Measurements from ENCODE around the gene YIPF3.

YIPF3 gene

DNA sequence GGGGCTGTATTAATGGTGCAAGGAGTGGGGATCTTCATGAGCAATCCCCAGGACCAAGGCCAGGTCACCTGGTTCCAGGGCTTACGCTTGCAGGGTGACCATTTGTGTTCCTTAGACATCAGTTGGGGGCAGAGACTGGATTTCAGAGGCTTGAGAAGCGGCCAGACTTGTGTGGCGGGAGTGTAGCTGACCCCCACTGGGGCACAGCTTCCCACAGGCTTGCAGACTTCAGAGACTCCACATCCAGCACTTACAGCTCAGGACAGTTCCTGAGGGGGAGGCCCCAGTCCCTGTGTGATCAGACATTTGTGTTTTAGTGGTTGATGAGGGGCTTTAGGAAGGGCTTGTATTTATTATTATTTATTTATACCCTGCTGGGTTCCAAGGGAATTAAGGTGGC lies 24.1 kb downstream of the YIPF3 start:
- Histone ChIP-seq H3K9ac (ENCODE audit: low read length in 2 of 2) (no peak overlapping the region), H3K27me3 (ENCODE audit: control insufficient read depth in 1 of 2, insufficient read depth in 2 of 2, low read length in 2 of 2) (no peaks in the 10 kb centered on the region), H3K36me3 (ENCODE audit: control insufficient read depth in 2 of 2, insufficient read depth in 2 of 2, low read length in 2 of 2) (peaks cover 0 to 12% of the 10 kb centered on the region in 2 donors), H3K4me3 (ENCODE audit: low read length in 2 of 2) (peak overlapping the region in 1 of 2 donors; percentile 44), H3K9me3 (ENCODE audit: control insufficient read depth in 2 of 2, low read length in 2 of 2) (no peaks in the 10 kb centered on the region), H3K4me1 (ENCODE audit: control insufficient read depth, insufficient read depth, low read length) (peaks cover 44% of the 10 kb centered on the region), H3K27ac (ENCODE audit: low read length) (no peak overlapping the region)

GRCh38 chr6:43491750-43492661 lies 24.7 kb downstream of the YIPF3 start:
- Histone ChIP-seq H3K4me1 (ENCODE audit: control insufficient read depth, insufficient read depth, low read length) (peaks cover 42% of the 10 kb centered on the region), H3K36me3 (ENCODE audit: control insufficient read depth in 2 of 2, insufficient read depth in 2 of 2, low read length in 2 of 2) (peaks cover 0 to 7% of the 10 kb centered on the region in 2 donors), H3K4me3 (ENCODE audit: low read length in 2 of 2) (peak overlapping the region in 1 of 2 donors; percentile 44), H3K9ac (ENCODE audit: low read length in 2 of 2) (peak overlapping the region; percentile 14 to 21), H3K9me3 (ENCODE audit: control insufficient read depth in 2 of 2, low read length in 2 of 2) (no peaks in the 10 kb centered on the region), H3K27ac (ENCODE audit: low read length) (no peak overlapping the region), H3K27me3 (ENCODE audit: control insufficient read depth in 1 of 2, insufficient read depth in 2 of 2, low read length in 2 of 2) (no peaks in the 10 kb centered on the region)

DNA sequence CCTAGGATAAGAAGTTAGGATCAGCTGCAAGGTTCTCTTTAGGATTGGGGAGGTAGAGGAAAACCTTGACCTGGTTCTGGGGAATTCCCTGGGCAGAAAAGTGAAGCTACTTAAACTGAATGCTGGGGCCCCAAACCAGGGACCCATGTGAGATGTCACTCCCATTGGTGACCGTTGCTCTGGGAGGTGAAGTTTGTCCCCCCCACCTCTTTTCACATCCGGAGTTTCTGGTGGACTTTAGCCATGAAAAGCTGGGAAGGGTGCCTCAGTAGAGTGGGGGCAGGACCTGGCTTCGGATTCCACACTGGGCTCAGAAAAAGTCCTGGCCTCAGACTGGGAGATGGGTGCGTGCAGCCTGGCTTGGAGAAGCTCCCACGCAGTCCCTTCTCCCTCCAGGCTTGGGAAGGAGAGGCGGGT lies 26.2 kb downstream of the YIPF3 start:
- H3K9ac ChIP-seq (ENCODE audit: low read length in 2 of 2) = no peak overlapping the region
- peaks cover 30% of the 10 kb centered on the region for H3K4me1 ChIP-seq (ENCODE audit: control insufficient read depth, insufficient read depth, low read length)
- H3K27ac ChIP-seq (ENCODE audit: low read length) = no peak overlapping the region
- no peaks in the 10 kb centered on the region for H3K9me3 ChIP-seq (ENCODE audit: control insufficient read depth in 2 of 2, low read length in 2 of 2)
- no peak overlapping the region for H3K4me3 ChIP-seq (ENCODE audit: low read length in 2 of 2)
- H3K36me3 ChIP-seq (ENCODE audit: control insufficient read depth in 2 of 2, insufficient read depth in 2 of 2, low read length in 2 of 2) = peaks cover 0 to 12% of the 10 kb centered on the region in 2 donors
- no peaks in the 10 kb centered on the region for H3K27me3 ChIP-seq (ENCODE audit: control insufficient read depth in 1 of 2, insufficient read depth in 2 of 2, low read length in 2 of 2)

DNA sequence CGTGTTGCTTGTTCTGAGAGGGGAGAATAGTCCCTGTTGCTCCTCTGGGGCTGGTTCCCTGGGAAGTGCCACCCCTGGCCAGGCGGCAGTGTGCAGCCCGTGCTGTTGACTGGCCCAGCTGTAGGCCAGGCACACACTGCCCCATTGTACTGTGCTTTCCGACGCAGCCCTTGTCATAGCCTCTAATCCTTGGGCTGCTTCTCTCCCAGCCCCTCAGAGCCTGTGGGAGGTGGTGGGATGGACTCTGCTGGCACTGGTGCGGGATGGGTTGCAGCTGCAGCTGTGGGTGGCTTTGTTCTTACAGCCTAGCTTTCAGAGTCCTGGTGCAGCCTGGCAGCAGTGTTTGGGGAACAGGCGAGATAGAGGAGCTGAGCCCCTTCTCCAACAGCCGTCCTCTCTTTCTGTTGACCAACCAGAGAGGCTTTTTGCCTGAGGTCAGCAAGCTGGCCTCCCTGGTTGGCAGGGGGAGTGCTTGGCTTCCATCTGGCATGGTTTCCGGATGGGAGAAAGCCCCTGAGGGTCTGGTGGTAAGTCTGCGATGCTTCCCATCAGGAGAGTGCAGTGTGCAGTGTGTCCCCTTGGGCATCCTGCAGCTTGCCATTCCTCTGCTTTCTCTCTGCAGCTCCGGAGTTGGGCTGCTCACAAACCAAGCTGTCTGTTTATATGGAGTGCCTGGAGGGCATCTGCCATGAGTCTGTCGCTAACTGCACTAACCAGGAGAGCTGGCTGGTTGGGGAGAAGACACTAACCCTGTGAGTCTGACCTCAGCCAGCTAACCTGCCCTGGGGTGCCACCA lies 27.3 kb downstream of the YIPF3 start:
- Histone ChIP-seq H3K9me3 (ENCODE audit: control insufficient read depth in 2 of 2, low read length in 2 of 2) (no peaks in the 10 kb centered on the region), H3K27me3 (ENCODE audit: control insufficient read depth in 1 of 2, insufficient read depth in 2 of 2, low read length in 2 of 2) (no peaks in the 10 kb centered on the region), H3K4me3 (ENCODE audit: low read length in 2 of 2) (no peak overlapping the region), H3K4me1 (ENCODE audit: control insufficient read depth, insufficient read depth, low read length) (peaks cover 30% of the 10 kb centered on the region), H3K9ac (ENCODE audit: low read length in 2 of 2) (no peak overlapping the region), H3K27ac (ENCODE audit: low read length) (no peak overlapping the region), H3K36me3 (ENCODE audit: control insufficient read depth in 2 of 2, insufficient read depth in 2 of 2, low read length in 2 of 2) (peaks cover 0 to 10% of the 10 kb centered on the region in 2 donors)

- H3K27ac ChIP-seq (ENCODE audit: low read length) = no peak overlapping the region
- H3K9me3 ChIP-seq (ENCODE audit: control insufficient read depth in 2 of 2, low read length in 2 of 2) = no peaks in the 10 kb centered on the region
- no peak overlapping the region for H3K9ac ChIP-seq (ENCODE audit: low read length in 2 of 2)
- H3K4me3 ChIP-seq (ENCODE audit: low read length in 2 of 2) = no peak overlapping the region
- peaks cover 27% of the 10 kb centered on the region for H3K4me1 ChIP-seq (ENCODE audit: control insufficient read depth, insufficient read depth, low read length)
- no peaks in the 10 kb centered on the region for H3K27me3 ChIP-seq (ENCODE audit: control insufficient read depth in 1 of 2, insufficient read depth in 2 of 2, low read length in 2 of 2)
- peaks cover 0 to 10% of the 10 kb centered on the region in 2 donors for H3K36me3 ChIP-seq (ENCODE audit: control insufficient read depth in 2 of 2, insufficient read depth in 2 of 2, low read length in 2 of 2)
These were observed 28.0 kb downstream of the YIPF3 start for GRCh38 chr6:43488667-43489276.

GRCh38 chr6:43481591-43482236 lies 35.0 kb downstream of the YIPF3 start:
- no peak overlapping the region for H3K9ac ChIP-seq (ENCODE audit: low read length in 2 of 2)
- H3K4me3 ChIP-seq (ENCODE audit: low read length in 2 of 2) = no peak overlapping the region
- no peaks in the 10 kb centered on the region for H3K27me3 ChIP-seq (ENCODE audit: control insufficient read depth in 1 of 2, insufficient read depth in 2 of 2, low read length in 2 of 2)
- peaks cover 15% of the 10 kb centered on the region for H3K4me1 ChIP-seq (ENCODE audit: control insufficient read depth, insufficient read depth, low read length)
- no peak overlapping the region for H3K27ac ChIP-seq (ENCODE audit: low read length)
- H3K36me3 ChIP-seq (ENCODE audit: control insufficient read depth in 2 of 2, insufficient read depth in 2 of 2, low read length in 2 of 2) = peaks cover 0 to 2% of the 10 kb centered on the region in 2 donors
- H3K9me3 ChIP-seq (ENCODE audit: control insufficient read depth in 2 of 2, low read length in 2 of 2) = no peaks in the 10 kb centered on the region

- Histone ChIP-seq H3K36me3 (ENCODE audit: control insufficient read depth in 2 of 2, insufficient read depth in 2 of 2, low read length in 2 of 2) (peaks cover 0 to 2% of the 10 kb centered on the region in 2 donors), H3K9ac (ENCODE audit: low read length in 2 of 2) (no peak overlapping the region), H3K4me3 (ENCODE audit: low read length in 2 of 2) (no peak overlapping the region), H3K9me3 (ENCODE audit: control insufficient read depth in 2 of 2, low read length in 2 of 2) (no peaks in the 10 kb centered on the region), H3K27ac (ENCODE audit: low read length) (no peak overlapping the region), H3K27me3 (ENCODE audit: control insufficient read depth in 1 of 2, insufficient read depth in 2 of 2, low read length in 2 of 2) (no peaks in the 10 kb centered on the region), H3K4me1 (ENCODE audit: control insufficient read depth, insufficient read depth, low read length) (peaks cover 15% of the 10 kb centered on the region)
These were observed 35.7 kb downstream of the YIPF3 start for GRCh38 chr6:43481075-43481474.

DNA sequence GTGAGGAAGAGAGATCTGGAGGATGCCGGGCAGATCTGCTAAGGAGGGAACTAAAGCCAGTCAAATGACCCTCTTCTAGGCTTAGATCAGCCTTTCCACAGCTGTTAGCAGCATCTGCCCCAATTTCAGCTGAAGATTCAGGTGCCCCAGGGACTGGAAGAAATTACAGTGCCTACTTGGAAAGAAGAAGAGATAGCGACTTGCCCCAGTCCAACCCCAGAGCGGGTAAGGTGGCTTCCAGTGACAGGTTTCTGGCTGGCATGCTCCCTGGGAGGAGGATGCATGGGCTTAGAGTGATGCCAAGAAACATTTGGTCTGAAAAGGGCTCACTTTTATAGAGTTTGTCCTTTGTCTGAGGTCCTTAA lies 38.7 kb downstream of the YIPF3 start:
- H3K9ac ChIP-seq (ENCODE audit: low read length in 2 of 2) = peak overlapping the region; percentile 75 to 95
- no peaks in the 10 kb centered on the region for H3K9me3 ChIP-seq (ENCODE audit: control insufficient read depth in 2 of 2, low read length in 2 of 2)
- peaks cover 15% of the 10 kb centered on the region for H3K4me1 ChIP-seq (ENCODE audit: control insufficient read depth, insufficient read depth, low read length)
- no peaks in the 10 kb centered on the region for H3K27me3 ChIP-seq (ENCODE audit: control insufficient read depth in 1 of 2, insufficient read depth in 2 of 2, low read length in 2 of 2)
- peak overlapping the region; percentile 71 to 86 for H3K4me3 ChIP-seq (ENCODE audit: low read length in 2 of 2)
- no peaks in the 10 kb centered on the region for H3K36me3 ChIP-seq (ENCODE audit: control insufficient read depth in 2 of 2, insufficient read depth in 2 of 2, low read length in 2 of 2)
- peak overlapping the region; percentile 58 for H3K27ac ChIP-seq (ENCODE audit: low read length)

DNA sequence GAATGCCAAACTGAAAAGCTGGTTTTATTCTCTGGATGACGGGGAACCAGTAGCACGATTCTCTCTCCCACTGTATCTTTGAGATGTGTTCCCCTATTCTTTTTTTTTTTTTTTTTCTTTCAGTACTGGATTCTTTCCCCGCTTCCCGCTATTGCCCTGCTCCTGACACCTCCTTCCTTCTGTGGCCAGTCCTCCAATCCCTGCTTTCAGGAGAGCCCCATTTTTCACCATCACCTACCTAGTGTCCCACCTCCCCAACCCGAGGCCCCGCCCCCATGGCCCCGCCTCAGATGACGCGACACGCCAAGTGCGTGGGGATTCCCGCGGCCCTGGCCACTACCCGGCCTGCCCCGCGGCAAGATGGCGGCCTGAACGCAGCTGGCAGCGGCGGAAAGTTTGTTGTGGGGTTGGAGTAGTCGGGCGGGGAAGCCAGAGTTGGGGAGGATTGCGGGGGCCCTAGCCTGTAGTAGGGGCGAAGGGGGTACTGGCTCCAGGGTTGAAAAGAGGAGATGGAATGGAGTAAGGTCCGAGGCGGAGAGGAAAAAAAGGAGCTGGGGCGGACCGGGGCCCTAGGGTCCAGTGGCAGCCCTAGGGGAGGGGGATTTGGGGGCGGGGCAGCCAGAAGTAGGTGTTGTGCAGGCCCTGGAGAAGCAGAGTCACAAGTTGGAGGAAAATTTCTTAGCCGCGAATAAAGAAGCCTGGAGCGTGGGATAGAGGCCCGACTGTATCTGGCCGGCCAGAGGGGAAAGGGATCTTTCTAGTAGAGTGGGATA lies 39.3 kb downstream of the YIPF3 start, which contains the start of gene TJAP1:
Gene TJAP1 (plus strand): TSS at position 336 of the 773 bp plus-strand sequence. CDS start 21,432 bp downstream, outside the sequence.
- H3K36me3 ChIP-seq (ENCODE audit: control insufficient read depth in 2 of 2, insufficient read depth in 2 of 2, low read length in 2 of 2) = no peaks in the 10 kb centered on the region
- H3K27ac ChIP-seq (ENCODE audit: low read length) = peak within 1 kb of the TSS; percentile 58
- no peaks in the 10 kb centered on the region for H3K9me3 ChIP-seq (ENCODE audit: control insufficient read depth in 2 of 2, low read length in 2 of 2)
- H3K4me3 ChIP-seq (ENCODE audit: low read length in 2 of 2) = peak within 1 kb of the TSS; percentile 71 to 86
- peaks cover 15% of the 10 kb centered on the region for H3K4me1 ChIP-seq (ENCODE audit: control insufficient read depth, insufficient read depth, low read length)
- no peaks in the 10 kb centered on the region for H3K27me3 ChIP-seq (ENCODE audit: control insufficient read depth in 1 of 2, insufficient read depth in 2 of 2, low read length in 2 of 2)
- peak within 1 kb of the TSS; percentile 75 to 95 for H3K9ac ChIP-seq (ENCODE audit: low read length in 2 of 2)
